Pons (tissue), 1 donor: Measurements from ENCODE around the gene SLC7A14.
A peak's percentile ranks its signal among the peaks of the same experiment; 100 is the strongest.

Source experiments
- DNase-seq: peaks from one replicate; pipeline ENCODE4 v3.0.0-alpha.2; 2016; ENCODE audit warnings: low spot score

The SLC7A14 gene

GRCh38 chr3:170534227-170534626 is 51.6 kb downstream of the SLC7A14 start:
- no peak for DNase-seq

- no peak for DNase-seq
These were observed 53.3 kb downstream of the SLC7A14 start for GRCh38 chr3:170532573-170532972.

GRCh38 chr3:170531657-170532335 is 54.1 kb downstream of the SLC7A14 start:
- peak; percentile 58 for DNase-seq

- DNase-seq: no peak
These were observed 54.8 kb downstream of the SLC7A14 start for GRCh38 chr3:170531054-170531453.

GRCh38 chr3:170529912-170530311 is 56.0 kb downstream of the SLC7A14 start:
- no peak for DNase-seq

- DNase-seq: no peak
These were observed 56.5 kb downstream of the SLC7A14 start for GRCh38 chr3:170529346-170529745.

- no peak for DNase-seq
These were observed 57.1 kb downstream of the SLC7A14 start for GRCh38 chr3:170528726-170529125.

GRCh38 chr3:170524073-170524472 is 61.8 kb downstream of the SLC7A14 start:
- DNase-seq: no peak

GRCh38 chr3:170523248-170523647 is 62.6 kb downstream of the SLC7A14 start:
- DNase-seq: no peak

- DNase-seq: no peak
These were observed 63.7 kb downstream of the SLC7A14 start for GRCh38 chr3:170522201-170522600.

- DNase-seq: no peak
These were observed 64.9 kb downstream of the SLC7A14 start for GRCh38 chr3:170520996-170521395.

- no peak for DNase-seq
These were observed 68.5 kb downstream of the SLC7A14 start for GRCh38 chr3:170517242-170517945.

- DNase-seq: peak; percentile 87
These were observed 72.2 kb downstream of the SLC7A14 start for GRCh38 chr3:170513642-170514041.

GRCh38 chr3:170511371-170511770 is 74.5 kb downstream of the SLC7A14 start:
- DNase-seq: no peak

- DNase-seq: no peak
These were observed 77.0 kb downstream of the SLC7A14 start for GRCh38 chr3:170508839-170509238.

GRCh38 chr3:170508291-170508690 is 77.6 kb downstream of the SLC7A14 start:
- no peak for DNase-seq

GRCh38 chr3:170507063-170507462 is 78.8 kb downstream of the SLC7A14 start:
- DNase-seq: no peak

- peak; percentile 69 for DNase-seq
These were observed 79.3 kb downstream of the SLC7A14 start for GRCh38 chr3:170506556-170506955.

GRCh38 chr3:170502297-170502696 is 83.6 kb downstream of the SLC7A14 start:
- DNase-seq: no peak

- DNase-seq: no peak
These were observed 84.9 kb downstream of the SLC7A14 start for GRCh38 chr3:170500995-170501394.

GRCh38 chr3:170500462-170500861 is 85.4 kb downstream of the SLC7A14 start:
- DNase-seq: no peak

- peak; percentile 77 for DNase-seq
These were observed 86.2 kb downstream of the SLC7A14 start for GRCh38 chr3:170499562-170500156.
